ENCODE results near the gene PHF10.
A peak's percentile ranks its signal among the peaks of the same experiment; 100 is the strongest.
"Not testable (repeated sequence)": the region's sequence is repeated elsewhere in the genome, so short reads cannot be mapped to it uniquely, and the experiment has no call there.

PHF10 gene

GRCh38 chr6:169723200-169723909 lies 945 bp downstream of the PHF10 start:
- DNase-seq (ENCODE audit: low read depth), result peak; percentile 76

DNA sequence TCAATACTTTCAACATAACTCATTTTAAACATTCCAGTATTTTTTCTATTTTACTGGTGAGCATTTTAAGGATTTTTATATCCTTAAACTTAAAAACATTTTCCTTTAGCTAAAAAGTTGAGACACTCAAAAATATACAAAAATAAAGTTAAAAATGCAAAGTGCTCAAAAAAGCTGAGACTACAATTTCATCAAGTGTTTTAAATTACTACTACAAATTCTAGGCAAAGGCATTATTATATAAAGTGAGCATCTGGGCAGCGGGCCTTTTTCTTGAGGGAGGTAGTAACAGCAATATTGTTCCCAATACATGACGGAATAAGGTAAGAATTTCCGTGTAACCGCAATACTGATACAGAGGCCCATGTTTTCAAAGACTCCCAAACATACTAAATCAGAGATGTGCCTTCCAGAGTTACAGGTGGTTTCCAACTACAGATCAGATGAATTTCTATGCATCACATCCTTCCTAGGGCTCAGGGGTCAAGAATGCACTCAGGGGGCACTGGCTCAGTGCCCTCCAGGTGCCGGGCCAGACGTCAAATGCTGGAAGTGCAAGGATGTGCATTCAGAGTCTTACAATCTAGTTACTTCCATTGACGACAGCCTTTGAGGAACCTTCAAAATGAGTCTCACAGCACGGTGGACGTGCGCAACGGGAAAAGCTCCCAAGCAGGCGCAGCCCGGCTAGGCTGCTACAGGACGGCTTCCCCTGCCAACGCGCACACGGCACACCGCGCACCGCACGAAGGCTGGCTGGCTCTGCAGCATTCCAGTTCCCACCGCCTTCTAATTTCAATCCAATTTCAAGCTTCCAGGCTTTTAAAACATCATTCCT lies 1.7 kb downstream of the PHF10 start:
- DNase-seq (ENCODE audit: low read depth), result peak; percentile 55

DNA sequence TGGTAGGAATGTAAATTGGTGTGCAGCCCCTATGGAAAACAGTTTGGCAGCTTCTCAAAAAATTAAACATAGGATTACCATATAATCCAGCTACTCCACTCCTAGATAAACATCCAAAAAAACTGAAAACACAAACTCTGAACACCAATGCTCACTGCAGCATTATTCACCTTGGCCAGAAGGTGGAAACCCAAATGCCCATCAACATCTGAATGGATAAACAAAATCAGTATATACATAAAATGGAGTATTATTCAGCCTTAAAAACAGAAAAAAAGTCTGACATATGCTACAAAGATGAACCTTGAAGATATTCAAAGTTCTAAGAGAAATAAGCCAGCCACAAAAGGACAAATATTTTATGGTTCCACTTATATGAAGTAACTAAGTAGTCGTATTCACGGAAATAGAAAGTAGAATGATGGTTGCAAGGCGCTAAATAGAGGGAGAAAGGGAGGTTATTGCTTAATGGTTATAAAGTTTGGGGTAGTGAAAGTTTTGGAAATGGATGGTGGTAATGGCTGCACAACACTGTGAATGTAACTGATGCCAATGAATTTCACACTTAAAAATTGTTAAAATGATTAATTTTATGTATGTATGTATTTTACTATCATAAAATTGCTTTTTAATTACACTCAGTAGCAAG lies 4.0 kb downstream of the PHF10 start:
- DNase-seq (ENCODE audit: low read depth), result no peak

GRCh38 chr6:169719117-169719516 lies 5.2 kb downstream of the PHF10 start:
- DNase-seq (ENCODE audit: low read depth), result no peak

GRCh38 chr6:169714595-169714994 lies 9.7 kb downstream of the PHF10 start:
- no peak for DNase-seq (ENCODE audit: low read depth)

DNA sequence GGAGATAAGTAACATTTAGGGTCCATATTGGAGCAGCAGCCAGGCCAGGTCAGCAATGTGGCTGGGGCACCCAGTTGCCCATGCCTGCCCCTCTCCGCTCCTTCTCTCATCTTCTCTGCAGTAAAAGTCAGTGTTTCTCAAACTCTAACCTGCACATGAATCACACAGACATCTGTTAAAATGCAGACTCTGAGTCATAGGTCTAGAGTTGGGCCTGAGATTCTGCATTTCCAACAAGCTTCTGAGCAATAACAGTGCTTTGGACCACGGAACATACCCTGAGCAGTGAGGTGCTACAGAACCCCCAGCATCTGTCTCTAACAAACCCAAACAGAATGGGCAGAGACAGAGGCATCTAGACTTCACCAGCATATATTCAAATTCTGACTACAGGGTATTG lies 10.1 kb downstream of the PHF10 start:
- no peak for DNase-seq (ENCODE audit: low read depth)

- DNase-seq (ENCODE audit: low read depth), result no peak
Observed at GRCh38 chr6:169710009-169710408, 14.3 kb downstream of the PHF10 start.

DNA sequence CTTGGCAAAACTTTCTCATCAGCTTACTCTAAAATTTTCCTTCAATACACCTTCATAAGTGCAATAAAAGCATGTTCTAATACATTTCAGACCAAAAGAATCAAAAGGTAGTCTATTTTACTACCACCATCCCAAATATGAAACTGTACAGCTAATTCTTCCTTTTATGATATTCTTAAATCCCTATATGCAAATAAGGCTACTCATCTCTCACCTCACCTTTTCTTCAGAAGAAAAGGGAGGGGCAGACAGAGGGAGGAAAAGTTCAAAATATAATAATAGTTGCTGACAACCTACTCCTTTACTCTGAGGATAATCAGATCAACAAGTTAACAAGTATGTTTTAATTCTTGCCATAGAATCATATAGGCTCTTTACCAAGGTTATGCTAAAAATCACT lies 15.0 kb downstream of the PHF10 start:
- no peak for DNase-seq (ENCODE audit: low read depth)

DNA sequence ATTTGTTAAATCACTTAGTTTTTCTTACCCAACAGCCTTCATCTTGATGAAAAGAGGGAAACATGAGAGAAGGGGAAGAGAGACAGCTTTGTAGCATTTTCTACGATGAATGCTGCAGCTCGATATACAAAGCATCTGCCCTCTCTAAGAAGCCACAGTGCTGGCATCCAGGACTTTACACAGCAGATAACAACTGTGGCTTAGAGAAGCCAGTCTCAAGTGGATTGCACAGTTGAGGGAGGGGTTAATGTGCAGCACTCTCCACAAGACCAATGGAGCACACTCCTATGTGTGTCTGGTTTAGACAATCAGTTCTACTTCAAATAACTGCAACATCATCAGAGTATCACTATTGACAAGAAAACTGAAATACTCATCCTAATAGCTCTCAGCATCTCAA lies 16.5 kb downstream of the PHF10 start:
- no peak for DNase-seq (ENCODE audit: low read depth)

GRCh38 chr6:169702840-169703246 lies 21.5 kb downstream of the PHF10 start:
- DNase-seq (ENCODE audit: low read depth), result no peak

DNA sequence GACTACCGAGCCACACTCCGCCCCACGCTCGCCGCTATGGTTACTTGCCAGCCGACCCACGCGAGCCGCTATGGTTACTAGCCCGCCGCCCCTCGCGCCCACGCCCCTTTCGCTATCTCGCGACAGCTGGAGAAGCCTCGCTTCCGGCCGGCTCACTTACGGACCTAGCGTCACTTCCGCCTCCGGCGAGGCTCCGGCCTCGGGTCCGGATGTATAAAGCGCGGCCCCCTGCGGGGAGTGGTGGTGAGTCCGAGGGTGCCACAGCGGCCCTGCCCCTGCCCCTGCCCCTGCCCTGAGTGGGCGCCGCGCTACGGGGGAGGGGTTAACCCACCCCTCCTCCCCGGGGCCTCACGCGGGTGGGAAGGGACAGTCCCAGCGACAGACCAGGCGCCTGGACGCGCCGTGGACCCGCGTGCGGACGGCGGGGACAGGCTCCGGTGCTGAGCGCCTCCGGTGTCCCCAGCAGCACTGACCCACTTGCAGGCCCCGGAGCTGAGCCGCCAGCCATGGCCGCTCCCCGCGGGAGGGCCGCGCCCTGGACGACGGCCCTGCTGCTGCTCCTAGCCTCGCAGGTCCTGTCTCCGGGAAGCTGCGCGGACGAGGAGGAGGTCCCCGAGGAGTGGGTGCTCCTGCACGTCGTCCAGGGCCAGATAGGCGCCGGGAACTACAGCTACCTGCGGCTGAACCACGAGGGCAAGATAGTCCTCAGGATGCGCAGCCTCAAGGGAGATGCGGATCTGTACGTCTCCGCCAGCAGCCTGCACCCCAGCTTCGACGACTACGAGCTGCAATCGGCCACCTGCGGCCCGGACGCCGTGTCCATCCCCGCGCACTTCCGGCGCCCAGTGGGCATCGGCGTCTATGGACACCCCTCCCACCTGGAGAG lies 22.1 kb downstream of the PHF10 start, which contains the start of the genes C6orf120 and WDR27:
Gene C6orf120 (plus strand): TSS at position 173 of the 886 bp plus-strand sequence. CDS start 334 bp downstream, at position 507.
Gene WDR27 (minus strand): TSS at position 76 of the 886 bp plus-strand sequence. CDS start 13,024 bp downstream, outside the sequence.
- DNase-seq (ENCODE audit: low read depth), result peak; percentile 97

DNA sequence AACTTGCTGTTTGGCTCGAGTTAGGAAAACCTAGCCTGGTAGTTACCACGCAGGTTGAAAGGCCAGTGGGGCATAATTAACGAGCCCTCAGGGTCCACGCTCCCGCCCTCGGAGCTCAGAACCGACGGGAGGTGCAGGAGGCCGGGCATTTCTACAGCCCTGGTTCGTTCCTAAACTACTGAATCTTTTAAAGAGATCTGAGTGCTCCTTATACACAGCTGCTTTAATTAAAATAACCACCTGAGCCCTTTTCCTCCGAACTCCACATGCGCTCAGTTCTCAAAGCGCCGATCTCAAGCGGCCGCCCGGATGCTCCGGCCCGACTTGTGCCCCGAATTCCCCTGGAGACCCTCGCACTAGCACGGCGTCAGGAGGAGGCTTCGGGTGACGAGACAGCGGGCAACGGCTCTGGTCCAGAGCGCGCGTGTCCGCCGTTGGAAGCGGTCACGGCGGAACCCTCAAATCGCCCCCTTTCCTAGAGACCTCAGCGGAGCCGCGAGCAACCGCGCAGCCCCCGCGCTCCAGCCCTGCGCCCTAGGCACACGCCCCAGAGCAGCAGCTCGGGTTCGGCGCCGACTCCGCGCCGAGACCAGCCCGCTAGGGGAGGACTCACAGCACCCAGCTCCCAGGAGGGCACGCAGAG lies 22.9 kb downstream of the PHF10 start:
- no peak for DNase-seq (ENCODE audit: low read depth)

- DNase-seq (ENCODE audit: low read depth), result peak; percentile 74
Observed at GRCh38 chr6:169700296-169700695, 24.0 kb downstream of the PHF10 start.

DNA sequence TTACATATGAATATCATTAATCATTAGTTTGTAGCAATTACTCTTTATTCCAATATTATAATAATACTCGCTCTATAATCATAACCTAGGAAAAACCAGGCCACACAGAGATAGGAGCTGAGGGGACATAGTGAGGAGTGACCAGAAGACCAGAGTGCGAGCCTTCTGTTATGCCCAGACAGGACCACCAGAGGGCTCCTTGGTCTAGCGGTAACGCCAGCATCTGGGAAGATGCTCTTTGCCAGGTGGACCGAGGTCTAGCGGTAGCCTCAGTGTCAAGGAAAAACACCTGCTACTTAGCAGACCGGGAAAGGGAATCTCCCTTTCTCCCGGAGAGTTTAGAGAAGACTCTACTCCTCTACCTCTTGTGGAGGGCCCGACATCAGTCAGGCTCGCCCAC lies 27.2 kb downstream of the PHF10 start:
- not testable (repeated sequence) for DNase-seq (ENCODE audit: low read depth)

GRCh38 chr6:169695131-169695530 lies 29.2 kb downstream of the PHF10 start:
- DNase-seq (ENCODE audit: low read depth), result no peak

GRCh38 chr6:169692516-169692915 lies 31.8 kb downstream of the PHF10 start:
- DNase-seq (ENCODE audit: low read depth), result no peak

DNA sequence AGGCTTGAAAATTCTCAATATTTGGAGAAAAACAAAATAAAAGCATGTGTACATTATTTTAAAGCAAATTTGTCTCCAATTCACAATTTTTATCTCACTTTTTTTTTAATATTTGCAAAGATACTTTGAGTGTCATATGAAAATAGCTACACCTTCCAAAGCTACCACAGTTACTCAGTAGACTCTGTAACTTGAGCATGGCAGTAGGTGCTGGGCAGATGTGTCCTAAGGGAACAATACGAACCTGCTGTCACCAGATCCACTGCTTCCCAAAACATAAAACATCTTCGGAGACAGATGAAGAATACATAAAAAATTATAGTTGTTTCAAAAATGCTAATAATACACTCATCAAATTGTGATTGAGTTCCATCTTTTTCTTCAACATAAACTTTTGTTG lies 33.0 kb downstream of the PHF10 start:
- no peak for DNase-seq (ENCODE audit: low read depth)

- DNase-seq (ENCODE audit: low read depth), result peak; percentile 46
Observed at GRCh38 chr6:169689287-169689686, 35.0 kb downstream of the PHF10 start.

DNA sequence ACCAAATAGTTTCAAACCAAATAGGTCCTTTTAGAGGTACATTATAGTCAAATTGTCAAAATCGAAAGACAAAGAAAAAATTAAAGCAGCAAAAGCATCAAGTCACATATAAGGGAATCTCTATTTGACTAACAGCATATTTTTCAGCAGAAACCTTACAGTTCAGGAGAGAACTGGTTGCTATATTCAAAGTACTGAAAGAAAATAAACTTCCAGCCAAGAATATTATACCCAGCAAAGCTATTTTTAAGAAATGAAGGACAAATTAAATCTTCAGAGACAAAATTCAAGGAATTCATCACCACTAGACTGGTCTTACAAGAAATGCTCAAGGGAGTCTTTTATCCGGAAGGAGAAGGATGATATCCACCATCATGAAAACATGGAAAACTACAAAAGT lies 38.4 kb downstream of the PHF10 start:
- no peak for DNase-seq (ENCODE audit: low read depth)

DNA sequence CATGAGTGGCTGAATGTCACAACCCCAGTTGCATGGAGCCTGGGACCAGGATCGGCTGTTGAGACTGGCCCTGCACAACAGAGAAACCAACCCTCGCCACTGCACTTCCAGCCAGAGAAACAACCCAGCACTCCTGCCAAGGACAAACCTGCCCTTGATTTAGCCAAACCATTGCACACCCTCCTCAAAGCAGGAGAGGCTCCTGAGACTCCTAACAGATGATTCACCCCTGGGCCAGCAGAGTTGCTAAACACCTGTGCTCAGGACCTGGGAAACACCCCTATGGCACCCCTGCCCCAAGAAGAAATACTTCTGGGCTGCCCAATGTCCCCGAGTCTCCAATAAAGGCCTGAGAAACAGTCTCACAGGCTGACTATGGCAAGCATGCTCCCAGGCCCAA lies 40.2 kb downstream of the PHF10 start:
- no peak for DNase-seq (ENCODE audit: low read depth)

DNA sequence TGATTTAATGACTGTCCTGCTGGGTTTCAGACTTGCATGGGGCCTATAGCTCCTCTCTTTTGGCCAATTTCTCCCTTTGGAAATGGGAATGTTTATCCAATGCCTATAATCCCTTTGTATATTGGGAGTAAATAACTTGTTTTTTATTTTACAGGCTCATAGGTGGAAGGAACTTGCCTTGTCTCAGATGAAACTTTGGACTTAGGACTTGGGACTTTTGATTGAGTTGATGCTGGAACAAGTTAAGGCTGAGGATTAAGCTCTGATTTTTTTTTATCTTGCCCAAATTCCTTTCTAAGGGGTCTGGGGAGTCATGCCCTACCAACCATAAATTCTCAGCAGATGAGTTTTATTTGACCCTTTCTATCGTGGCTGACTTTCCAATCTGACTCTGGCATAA lies 46.0 kb downstream of the PHF10 start:
- DNase-seq (ENCODE audit: low read depth), result no peak
